Measurements from ENCODE around the gene NUDT17.

NUDT17 gene

GRCh38 chr1:145891143-145891542, 45.7 kb downstream of the NUDT17 start:
- DNase-seq (ENCODE audit: low spot score): peak; percentile 21

GRCh38 chr1:145891587-145892485, 46.4 kb downstream of the NUDT17 start:
- DNase-seq (ENCODE audit: low spot score): peak; percentile 86

GRCh38 chr1:145892486-145893087, 47.2 kb downstream of the NUDT17 start:
- no peak for DNase-seq (ENCODE audit: low spot score)

- no peak for DNase-seq (ENCODE audit: low spot score)
Observed at GRCh38 chr1:145893306-145894055, 48.1 kb downstream of the NUDT17 start.

GRCh38 chr1:145895471-145895870, 50.0 kb downstream of the NUDT17 start:
- no peak for DNase-seq (ENCODE audit: low spot score)

- no peak for DNase-seq (ENCODE audit: low spot score)
Observed at GRCh38 chr1:145897969-145898368, 52.5 kb downstream of the NUDT17 start.

All from GM03348 (cell line).